ENCODE measurements around the gene SLC6A5.

SLC6A5 gene

DNA sequence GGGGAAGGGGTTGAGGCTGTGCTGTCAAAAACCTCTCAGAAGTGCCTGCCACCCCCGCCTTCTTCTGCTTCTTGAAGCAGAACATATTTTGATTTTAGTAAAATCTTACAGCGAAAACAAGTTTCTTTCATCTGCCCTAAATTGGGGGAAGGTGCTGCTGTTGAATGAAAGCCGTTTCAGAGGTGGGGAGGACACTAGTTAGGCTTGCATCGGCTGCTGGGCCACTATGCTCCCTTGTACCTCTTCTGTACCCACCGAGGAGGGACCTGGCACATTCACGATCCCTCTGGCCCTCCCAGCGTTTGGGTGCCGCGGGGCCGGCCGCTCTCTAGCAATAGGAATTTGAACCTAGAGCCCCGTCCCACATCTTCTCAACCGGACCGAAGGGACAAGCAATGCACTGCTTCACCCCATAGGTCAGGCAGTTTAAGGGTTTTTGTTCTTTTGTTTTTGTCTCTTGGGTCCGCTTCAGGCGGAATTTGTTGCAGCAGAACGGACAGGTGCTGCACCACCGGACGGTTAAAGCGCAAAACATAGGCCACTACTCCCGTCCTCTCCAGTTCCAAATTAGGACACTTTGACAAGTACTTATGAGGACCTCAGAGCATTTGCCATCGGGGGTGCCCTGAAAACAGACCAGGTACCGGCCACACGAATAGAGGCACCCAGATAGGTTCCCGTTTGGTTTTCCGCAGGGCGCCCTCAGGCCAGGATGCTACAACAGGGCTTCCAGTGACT, 5.6 kb downstream of the SLC6A5 start:
- TF ChIP-seq CTCF (IDR thresholded peaks at IDR 0.05; ENCODE audit: low read depth, low read length), result no peak
- no peak for DNase-seq (ENCODE audit: extremely low read depth, low read depth)

GRCh38 chr11:20605602-20606091, 6.2 kb downstream of the SLC6A5 start:
- DNase-seq (ENCODE audit: extremely low read depth, low read depth), result no peak
- no peak for TF ChIP-seq CTCF (IDR thresholded peaks at IDR 0.05; ENCODE audit: low read depth, low read length)

DNA sequence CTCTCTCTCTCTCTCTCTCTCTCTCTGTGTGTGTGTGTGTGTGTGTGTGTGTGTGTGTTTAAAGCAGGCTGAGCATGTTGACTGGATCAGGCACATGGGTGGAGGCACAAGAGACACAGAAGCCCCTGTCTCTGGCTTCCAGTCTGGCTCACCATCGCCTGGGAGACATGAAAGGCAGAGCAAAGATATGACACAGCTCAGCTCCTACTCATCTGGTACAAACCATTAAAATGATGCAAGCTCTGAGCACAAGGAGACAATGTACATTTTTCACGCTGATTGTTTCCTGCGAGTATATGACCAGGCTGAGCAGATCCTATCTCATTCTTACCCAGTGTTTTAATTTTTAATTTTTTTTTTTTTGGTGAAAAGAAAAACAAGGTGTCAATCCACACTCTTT, 9.5 kb downstream of the SLC6A5 start:
- TF ChIP-seq CTCF (IDR thresholded peaks at IDR 0.05; ENCODE audit: low read depth, low read length), result no peak
- no peak for DNase-seq (ENCODE audit: extremely low read depth, low read depth)

DNA sequence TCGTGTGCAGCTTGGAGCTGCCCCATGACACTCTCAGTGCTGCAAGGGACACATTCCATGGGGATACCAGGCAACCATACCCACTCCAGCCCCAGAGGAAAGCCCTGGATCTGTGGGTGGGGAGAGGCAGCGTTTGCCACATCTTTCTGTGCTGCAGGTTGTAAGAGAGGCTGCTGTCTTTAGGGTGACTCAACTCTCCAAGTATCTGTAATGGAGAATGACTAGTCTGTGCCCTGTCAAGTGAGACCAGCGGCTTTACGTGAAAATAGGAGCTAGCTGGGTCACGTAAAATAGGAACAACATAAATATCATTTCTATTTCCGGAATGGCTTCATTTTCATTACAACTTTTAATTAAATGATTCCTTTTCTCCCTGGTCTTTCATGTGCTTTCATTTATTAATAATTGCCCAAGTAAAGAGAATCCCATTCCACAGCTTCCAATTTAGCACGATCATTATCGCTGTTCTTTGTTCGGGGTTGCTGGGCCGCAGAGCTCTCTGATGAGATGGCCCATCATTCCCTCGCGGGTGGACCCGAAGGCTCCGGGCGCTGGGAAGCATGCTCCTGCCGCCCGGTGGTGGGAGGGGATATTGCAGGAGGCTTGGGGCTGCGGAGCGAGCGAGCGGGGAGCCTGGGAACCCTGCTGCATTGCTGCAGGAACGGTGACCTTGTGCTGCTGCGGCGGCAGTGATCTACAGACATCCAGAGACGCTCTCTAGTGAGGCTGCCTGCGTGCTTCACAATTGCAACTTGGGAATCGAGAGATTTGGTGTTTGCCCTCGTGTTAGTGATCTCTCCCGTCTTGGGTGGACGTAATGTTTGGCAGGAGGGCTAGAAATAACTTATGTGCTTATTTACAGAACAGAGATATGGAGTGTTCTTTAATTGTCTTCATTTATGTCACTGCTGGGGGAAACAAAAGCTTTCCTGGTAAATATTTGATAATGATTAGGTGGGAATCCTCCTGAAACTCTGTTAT, 10.6 kb downstream of the SLC6A5 start:
- peak; percentile 93 for TF ChIP-seq CTCF (IDR thresholded peaks at IDR 0.05; ENCODE audit: low read depth, low read length)
- peak; percentile 16 for DNase-seq (ENCODE audit: extremely low read depth, low read depth)

GRCh38 chr11:20610825-20611224, 11.4 kb downstream of the SLC6A5 start:
- TF ChIP-seq CTCF (IDR thresholded peaks at IDR 0.05; ENCODE audit: low read depth, low read length), result no peak
- no peak for DNase-seq (ENCODE audit: extremely low read depth, low read depth)

DNA sequence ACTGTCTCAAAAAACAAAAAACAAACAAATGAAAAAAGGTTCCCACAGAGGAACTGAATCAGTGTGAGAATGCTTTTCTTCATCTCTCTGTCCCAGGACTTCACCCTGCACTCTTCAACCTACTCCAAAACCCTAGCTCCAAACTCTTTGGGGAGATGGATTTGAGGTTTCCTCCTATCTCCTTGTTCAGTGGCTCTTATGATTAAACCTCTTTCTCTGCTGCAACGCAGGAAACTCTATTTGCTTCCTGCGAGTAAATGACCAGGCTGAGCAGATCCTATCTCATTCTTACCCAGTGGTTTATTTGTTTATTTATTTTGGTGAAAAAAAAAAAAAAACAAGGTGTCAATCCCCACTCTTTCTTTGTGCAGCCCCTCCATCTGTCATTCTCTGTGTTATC, 12.0 kb downstream of the SLC6A5 start:
- TF ChIP-seq CTCF (IDR thresholded peaks at IDR 0.05; ENCODE audit: low read depth, low read length), result no peak

DNA sequence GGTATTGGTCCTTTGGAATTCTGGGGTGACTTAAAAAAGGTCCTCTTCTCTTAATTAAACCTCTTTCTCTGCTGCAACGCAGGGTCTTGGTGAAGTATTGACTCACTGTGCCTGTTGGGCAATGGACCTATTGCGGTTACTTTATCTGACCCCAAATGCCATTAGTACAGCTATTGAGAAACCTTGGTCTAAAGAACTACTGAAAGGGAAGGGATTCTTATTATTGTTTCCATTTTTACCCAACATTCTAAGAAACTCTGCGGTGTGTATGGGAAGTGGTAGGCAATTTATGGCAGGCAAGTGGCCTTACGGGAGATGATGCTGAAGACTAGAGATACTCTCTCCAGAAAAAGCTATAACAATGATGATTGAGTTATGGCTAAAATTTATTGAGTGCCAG, 12.5 kb downstream of the SLC6A5 start:
- TF ChIP-seq CTCF (IDR thresholded peaks at IDR 0.05; ENCODE audit: low read depth, low read length), result no peak

More for the DNA sequence above, 12.0 kb downstream of the SLC6A5 start:
- no peak for DNase-seq (ENCODE audit: extremely low read depth, low read depth)

More for the DNA sequence above, 12.5 kb downstream of the SLC6A5 start:
- DNase-seq (ENCODE audit: extremely low read depth, low read depth), result no peak

Data from AG09319 (cell line).